RWPE2 (cell line): ENCODE measurements around the gene NCMAP.
A peak's percentile ranks its signal among the peaks of the same experiment; 100 is the strongest.

ENCODE experiments used
- ATAC-seq: fragments of 200-7000 bp; cut with Tn5 transposase; 3 replicates; pipeline ENCODE4 v1.9.1; 2021; ENCODE audit warnings: low read depth
- DNase-seq: peaks from one replicate; pipeline ENCODE4 v3.0.0-alpha.2; 2020; ENCODE audit warnings: low spot score
- H3K27ac ChIP-seq: fragments of 450-650 bp; 2 replicates; pipeline ENCODE4 v1.5.1; 2017; ENCODE audit warnings: mild to moderate bottlenecking; ENCODE audit not compliant: poor library complexity, severe bottlenecking
- H3K27me3 ChIP-seq: fragments of 250-450 bp; sonication (Bioruptor Pico); 2 replicates; pipeline ENCODE4 v1.5.1; 2021; ENCODE audit warnings: mild to moderate bottlenecking, moderate library complexity; ENCODE audit not compliant: insufficient read depth, poor library complexity, severe bottlenecking
- H3K36me3 ChIP-seq: fragments of 250-450 bp; sonication (Bioruptor Pico); 2 replicates; pipeline ENCODE4 v1.5.1; 2020; ENCODE audit warnings: low read depth, mild to moderate bottlenecking, moderate library complexity
- H3K4me1 ChIP-seq: fragments of 250-450 bp; sonication (Bioruptor Pico); 2 replicates; pipeline ENCODE4 v1.5.1; 2021; ENCODE audit warnings: mild to moderate bottlenecking, moderate library complexity; ENCODE audit not compliant: insufficient read depth, poor library complexity, severe bottlenecking
- H3K4me3 ChIP-seq: fragments of 250-450 bp; sonication (Bioruptor Pico); 2 replicates; pipeline ENCODE4 v1.5.1; 2021; ENCODE audit warnings: mild to moderate bottlenecking, moderate library complexity; ENCODE audit not compliant: severe bottlenecking
- H3K9me3 ChIP-seq: fragments of 250-450 bp; sonication (Bioruptor Pico); 2 replicates; pipeline ENCODE4 v1.5.1; 2021; ENCODE audit warnings: mild to moderate bottlenecking, moderate library complexity; ENCODE audit not compliant: severe bottlenecking
- TF ChIP-seq, protein P1 (sequence below): fragments of 450-650 bp; IDR thresholded peaks from one replicate; pipeline ENCODE4 v1.5.1; 2017; ENCODE audit warnings: mild to moderate bottlenecking, moderate library complexity; ENCODE audit not compliant: poor library complexity, severe bottlenecking

NCMAP gene, protein sequence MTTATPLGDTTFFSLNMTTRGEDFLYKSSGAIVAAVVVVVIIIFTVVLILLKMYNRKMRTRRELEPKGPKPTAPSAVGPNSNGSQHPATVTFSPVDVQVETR

DNA sequence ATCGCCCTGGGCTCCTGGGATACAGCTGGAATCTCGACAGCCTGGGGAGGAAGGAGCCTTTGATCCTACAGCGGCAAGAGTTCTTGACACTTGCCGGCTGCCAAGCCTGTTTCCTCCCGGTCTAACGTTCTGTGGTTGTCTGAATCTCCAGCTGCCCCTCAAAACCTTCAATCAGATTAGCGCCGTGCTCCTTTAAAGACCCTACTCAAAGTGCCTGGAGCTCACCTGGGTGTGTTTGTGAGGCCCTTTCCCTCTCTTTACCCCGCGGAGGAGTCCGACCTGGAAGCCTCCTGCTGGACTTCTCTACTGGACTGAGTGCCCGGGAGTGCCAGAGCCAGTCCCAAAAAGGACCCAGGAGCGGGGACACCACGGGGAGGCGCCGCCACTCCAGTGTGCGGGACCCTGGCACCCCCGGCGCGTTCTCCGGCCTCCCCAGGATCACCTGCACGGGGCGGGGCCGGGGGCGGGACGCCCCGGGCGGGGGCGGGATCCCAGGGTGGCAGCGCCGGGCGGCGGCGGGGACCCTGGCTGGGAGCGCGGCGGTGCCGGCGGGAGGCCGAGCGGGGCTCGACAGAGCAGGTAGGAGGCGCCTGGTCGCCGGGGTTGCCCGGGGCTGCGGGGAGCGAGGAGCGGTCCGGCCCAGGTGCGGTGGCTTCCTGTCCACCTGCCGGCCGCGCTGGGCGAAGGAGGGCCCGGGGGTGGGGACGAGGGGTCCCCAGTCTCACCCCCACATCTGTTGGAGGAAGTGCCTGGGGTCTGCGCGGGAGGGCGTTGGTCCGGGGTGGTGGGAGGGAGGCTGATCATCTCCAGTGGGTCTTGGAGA, at the start of gene NCMAP:
NCMAP (plus strand) TSS at position 497 of the 823 bp plus-strand sequence. CDS start 39,344 bp downstream, outside the sequence.
- Histone ChIP-seq H3K36me3 (no peaks in the 10 kb centered on the region), H3K27ac (no peak within 1 kb of the TSS), H3K9me3 (no peaks in the 10 kb centered on the region), H3K4me1 (no peaks in the 10 kb centered on the region), H3K4me3 (peak within 1 kb of the TSS; percentile 24), H3K27me3 (no peaks in the 10 kb centered on the region)
- DNase-seq (no peak), ATAC-seq (peak; percentile 33; the same call in 1 of the 3 replicates)
- TF ChIP-seq, protein P1, sequence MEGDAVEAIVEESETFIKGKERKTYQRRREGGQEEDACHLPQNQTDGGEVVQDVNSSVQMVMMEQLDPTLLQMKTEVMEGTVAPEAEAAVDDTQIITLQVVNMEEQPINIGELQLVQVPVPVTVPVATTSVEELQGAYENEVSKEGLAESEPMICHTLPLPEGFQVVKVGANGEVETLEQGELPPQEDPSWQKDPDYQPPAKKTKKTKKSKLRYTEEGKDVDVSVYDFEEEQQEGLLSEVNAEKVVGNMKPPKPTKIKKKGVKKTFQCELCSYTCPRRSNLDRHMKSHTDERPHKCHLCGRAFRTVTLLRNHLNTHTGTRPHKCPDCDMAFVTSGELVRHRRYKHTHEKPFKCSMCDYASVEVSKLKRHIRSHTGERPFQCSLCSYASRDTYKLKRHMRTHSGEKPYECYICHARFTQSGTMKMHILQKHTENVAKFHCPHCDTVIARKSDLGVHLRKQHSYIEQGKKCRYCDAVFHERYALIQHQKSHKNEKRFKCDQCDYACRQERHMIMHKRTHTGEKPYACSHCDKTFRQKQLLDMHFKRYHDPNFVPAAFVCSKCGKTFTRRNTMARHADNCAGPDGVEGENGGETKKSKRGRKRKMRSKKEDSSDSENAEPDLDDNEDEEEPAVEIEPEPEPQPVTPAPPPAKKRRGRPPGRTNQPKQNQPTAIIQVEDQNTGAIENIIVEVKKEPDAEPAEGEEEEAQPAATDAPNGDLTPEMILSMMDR = peak; percentile 12

DNA sequence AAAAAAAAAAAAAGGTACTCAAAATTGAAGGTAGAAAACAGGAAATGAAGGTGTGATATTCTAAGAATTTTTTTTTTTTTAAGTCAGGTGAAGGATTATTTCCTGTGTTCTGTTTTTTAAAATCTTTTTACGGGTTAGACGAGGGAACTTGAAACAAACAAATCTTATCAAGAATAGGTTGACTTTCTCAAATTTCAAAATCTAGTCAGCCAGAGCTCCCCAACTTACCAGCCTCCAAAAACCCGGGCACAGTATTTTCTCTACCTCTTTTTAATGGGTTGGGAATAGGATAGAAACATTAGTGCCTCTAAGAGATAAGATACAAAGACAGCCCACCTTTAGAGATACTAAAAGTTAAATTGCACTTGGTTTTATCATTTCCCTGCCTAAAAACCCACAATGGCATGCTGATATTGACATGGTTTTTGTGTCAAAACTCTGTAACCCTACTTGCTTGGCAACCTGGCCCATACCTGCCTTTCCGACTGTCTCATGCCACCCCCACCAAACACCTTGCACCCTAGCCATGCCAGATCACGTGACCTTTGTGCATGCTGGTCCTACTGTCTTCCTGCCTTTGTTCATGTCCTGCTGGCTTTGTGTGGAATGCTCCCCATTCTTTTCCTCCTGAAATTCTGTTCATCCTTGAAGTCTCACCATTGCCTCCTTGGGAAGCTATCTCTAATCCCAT, 49.1 kb upstream of the NCMAP start:
- no peak for ATAC-seq

DNA sequence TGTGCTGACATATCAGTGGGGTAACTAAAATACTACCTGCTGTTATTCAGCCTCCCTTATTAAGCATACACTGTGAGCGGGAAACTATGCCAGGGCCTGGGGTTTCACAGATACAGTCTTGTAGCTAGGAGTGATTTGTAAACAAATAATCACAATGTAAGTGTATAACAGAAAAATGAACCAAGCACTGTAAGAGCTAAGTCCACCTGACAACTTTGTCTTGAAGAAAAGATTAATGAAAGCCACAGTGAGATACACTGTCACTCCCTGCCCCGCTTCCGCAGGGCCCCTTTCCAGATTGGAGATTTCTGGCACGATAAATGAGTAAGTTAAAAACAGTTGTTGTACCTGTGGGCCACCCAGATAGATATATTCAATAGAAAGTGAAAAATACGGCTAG, 48.5 kb upstream of the NCMAP start:
- H3K27me3 ChIP-seq = no peaks in the 10 kb centered on the region
- ATAC-seq = no peak
- TF ChIP-seq, protein P1 = no peak
- peaks cover 12% of the 10 kb centered on the region for H3K4me1 ChIP-seq
- H3K27ac ChIP-seq = no peak overlapping the region
- H3K9me3 ChIP-seq = no peaks in the 10 kb centered on the region
- no peak for DNase-seq
- no peaks in the 10 kb centered on the region for H3K36me3 ChIP-seq
- no peak overlapping the region for H3K4me3 ChIP-seq

More for the DNA sequence above, 49.1 kb upstream of the NCMAP start:
- no peak for DNase-seq
- no peak overlapping the region for H3K27ac ChIP-seq
- H3K4me3 ChIP-seq = no peak overlapping the region
- H3K27me3 ChIP-seq = no peaks in the 10 kb centered on the region
- peaks cover 12% of the 10 kb centered on the region for H3K4me1 ChIP-seq
- H3K36me3 ChIP-seq = no peaks in the 10 kb centered on the region
- H3K9me3 ChIP-seq = no peaks in the 10 kb centered on the region
- TF ChIP-seq, protein P1 = no peak

DNA sequence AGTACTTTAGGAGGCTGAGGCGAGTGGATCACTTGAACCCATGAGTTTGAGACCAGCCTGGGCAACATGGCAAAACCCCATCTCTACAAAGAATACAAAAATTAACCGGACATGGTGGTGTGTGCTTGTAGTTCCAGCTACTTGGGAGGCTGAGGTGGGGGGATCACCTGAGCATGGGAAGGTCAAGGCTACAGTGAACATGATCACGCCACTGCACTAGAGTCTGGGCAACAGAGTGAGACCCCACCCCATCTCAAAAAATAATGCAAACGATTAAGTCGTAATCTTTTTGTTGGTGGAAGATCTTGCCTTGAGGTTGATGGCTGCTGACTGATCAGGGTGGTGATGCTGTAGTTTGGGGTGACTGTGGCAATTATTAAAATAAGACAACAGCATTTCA, 47.0 kb upstream of the NCMAP start:
- no peaks in the 10 kb centered on the region for H3K9me3 ChIP-seq
- H3K27ac ChIP-seq = no peak overlapping the region
- DNase-seq = no peak
- no peak for ATAC-seq
- no peaks in the 10 kb centered on the region for H3K27me3 ChIP-seq
- TF ChIP-seq, protein P1 = no peak
- H3K4me1 ChIP-seq = peaks cover 9% of the 10 kb centered on the region
- H3K36me3 ChIP-seq = no peaks in the 10 kb centered on the region
- no peak overlapping the region for H3K4me3 ChIP-seq
